Chondrocyte (in vitro differentiated cells): ENCODE data around the gene ADORA2A. TPM values are rescaled to one million over a fixed set of nuclear protein-coding genes. Genes with fewer than 3 reads are reported as not detected.

Experiments
- DNase-seq: peaks from one replicate; pipeline ENCODE4 v3.0.0; 2021; ENCODE audit warnings: mixed read lengths, low spot score
- H3K27ac Mint-ChIP-seq: one replicate; pipeline ENCODE4 v1.8.0; 2021; ENCODE audit warnings: mild to moderate bottlenecking, moderate library complexity, mixed read lengths; ENCODE audit not compliant: unreplicated experiment
- H3K27me3 Mint-ChIP-seq: 2 replicates; pipeline ENCODE4 v1.8.0; 2021; ENCODE audit warnings: low read depth, mixed read lengths
- H3K36me3 Mint-ChIP-seq: 2 replicates; pipeline ENCODE4 v1.8.0; 2021; ENCODE audit warnings: low read depth, mixed read lengths
- H3K4me1 Mint-ChIP-seq: 2 replicates; pipeline ENCODE4 v1.8.0; 2021; ENCODE audit warnings: low read depth, mild to moderate bottlenecking, mixed read lengths
- H3K4me3 Mint-ChIP-seq: one replicate; pipeline ENCODE4 v1.8.0; 2021; ENCODE audit warnings: mild to moderate bottlenecking, moderate library complexity, mixed read lengths; ENCODE audit not compliant: unreplicated experiment
- H3K9me3 Mint-ChIP-seq: 2 replicates; pipeline ENCODE4 v1.8.0; 2021; ENCODE audit warnings: low read depth, mixed read lengths
- total RNA-seq: library from RNA; stranded (reverse); gene quantifications from 3 replicates; pipeline ENCODE4 v1.2.1, GENCODE V29; 2021
- TF ChIP-seq, protein P1 (sequence below): fragments of 200-600 bp; sonication (generic); IDR thresholded peaks from 2 replicates; pipeline ENCODE4 v1.5.0; 2021; ENCODE audit warnings: antibody characterized with exemption, mild to moderate bottlenecking, moderate library complexity

The ADORA2A gene
- total RNA-seq, 1 donor from 2014 or later: 2.3 TPM

DNA sequence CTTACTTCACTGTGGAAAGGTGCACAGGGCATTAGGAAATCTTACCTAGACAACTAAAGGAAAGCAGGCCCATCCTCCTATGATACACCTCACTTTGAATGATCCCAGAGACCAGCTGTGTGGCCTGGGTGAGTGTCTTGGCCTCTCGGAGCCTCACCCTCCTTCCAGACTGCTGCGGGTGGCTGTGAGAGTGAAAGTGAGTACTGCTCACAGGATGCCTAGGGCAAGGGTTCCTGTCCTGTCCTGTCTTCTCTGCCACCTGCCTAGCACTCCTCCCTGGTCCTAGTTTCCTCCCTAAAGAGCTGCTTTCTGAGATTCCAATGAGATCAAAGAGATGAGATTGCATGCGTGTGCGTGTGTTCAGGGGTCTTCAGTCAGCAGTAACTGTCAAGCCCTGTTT is 19.5 kb upstream of the ADORA2A start:
- Mint-ChIP-seq H3K36me3 (peaks cover 8% of the 10 kb centered on the region), H3K4me3 (no peak overlapping the region), H3K27ac (no peak overlapping the region), H3K4me1 (peaks cover 53% of the 10 kb centered on the region), H3K9me3 (no peaks in the 10 kb centered on the region), H3K27me3 (no peaks in the 10 kb centered on the region)
- no peak for DNase-seq
- TF ChIP-seq, protein P1, sequence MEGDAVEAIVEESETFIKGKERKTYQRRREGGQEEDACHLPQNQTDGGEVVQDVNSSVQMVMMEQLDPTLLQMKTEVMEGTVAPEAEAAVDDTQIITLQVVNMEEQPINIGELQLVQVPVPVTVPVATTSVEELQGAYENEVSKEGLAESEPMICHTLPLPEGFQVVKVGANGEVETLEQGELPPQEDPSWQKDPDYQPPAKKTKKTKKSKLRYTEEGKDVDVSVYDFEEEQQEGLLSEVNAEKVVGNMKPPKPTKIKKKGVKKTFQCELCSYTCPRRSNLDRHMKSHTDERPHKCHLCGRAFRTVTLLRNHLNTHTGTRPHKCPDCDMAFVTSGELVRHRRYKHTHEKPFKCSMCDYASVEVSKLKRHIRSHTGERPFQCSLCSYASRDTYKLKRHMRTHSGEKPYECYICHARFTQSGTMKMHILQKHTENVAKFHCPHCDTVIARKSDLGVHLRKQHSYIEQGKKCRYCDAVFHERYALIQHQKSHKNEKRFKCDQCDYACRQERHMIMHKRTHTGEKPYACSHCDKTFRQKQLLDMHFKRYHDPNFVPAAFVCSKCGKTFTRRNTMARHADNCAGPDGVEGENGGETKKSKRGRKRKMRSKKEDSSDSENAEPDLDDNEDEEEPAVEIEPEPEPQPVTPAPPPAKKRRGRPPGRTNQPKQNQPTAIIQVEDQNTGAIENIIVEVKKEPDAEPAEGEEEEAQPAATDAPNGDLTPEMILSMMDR: no peak

DNA sequence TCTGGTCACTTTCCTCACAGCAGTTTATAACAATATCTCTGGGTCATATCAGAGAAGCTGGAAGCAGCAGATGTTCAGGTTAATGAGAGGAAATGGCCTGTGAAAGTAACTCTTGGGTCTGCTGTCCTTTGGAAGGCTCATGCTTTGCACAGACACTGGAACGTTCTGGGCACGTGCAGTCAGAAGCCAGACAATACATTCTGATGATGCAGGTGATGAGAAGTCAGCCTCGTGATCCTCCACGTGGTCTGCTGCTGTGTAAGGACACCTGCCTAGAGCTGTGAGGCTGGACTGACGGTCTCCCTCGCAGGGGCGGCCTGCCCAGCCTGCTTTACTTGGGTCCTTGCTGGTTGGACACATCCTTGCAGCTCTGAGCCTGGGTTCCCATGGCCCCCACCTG is 18.8 kb upstream of the ADORA2A start:
- Mint-ChIP-seq H3K4me3 (no peak overlapping the region), H3K27ac (no peak overlapping the region), H3K9me3 (no peaks in the 10 kb centered on the region), H3K4me1 (peaks cover 45% of the 10 kb centered on the region), H3K36me3 (peaks cover 7% of the 10 kb centered on the region), H3K27me3 (no peaks in the 10 kb centered on the region)
- no peak for DNase-seq
- TF ChIP-seq, protein P1: no peak

DNA sequence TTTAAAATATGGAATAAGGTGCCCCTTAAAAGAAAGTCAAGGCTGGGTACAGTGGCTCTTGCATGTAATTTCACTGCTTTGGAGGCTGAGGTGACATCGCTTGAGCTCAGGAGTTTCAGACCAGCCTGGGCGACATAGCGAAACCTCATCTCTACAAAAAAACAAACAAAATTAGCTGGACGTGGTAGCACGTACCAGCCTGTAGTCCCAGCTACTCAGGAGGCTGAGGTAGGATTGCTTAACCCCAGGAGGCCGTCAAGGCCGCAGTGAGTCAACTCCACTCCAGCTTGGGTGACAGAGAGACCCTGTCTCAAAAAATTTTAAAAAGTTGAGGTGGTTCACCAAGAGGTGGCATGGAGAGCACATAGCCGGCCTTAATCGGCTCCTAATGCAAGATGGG is 17.7 kb upstream of the ADORA2A start:
- DNase-seq: no peak
- H3K4me3 Mint-ChIP-seq: no peak overlapping the region
- H3K36me3 Mint-ChIP-seq: peaks cover 9% of the 10 kb centered on the region
- no peaks in the 10 kb centered on the region for H3K27me3 Mint-ChIP-seq
- H3K9me3 Mint-ChIP-seq: no peaks in the 10 kb centered on the region
- peak overlapping the region; percentile 11 for H3K27ac Mint-ChIP-seq
- TF ChIP-seq, protein P1: no peak
- H3K4me1 Mint-ChIP-seq: peaks cover 34% of the 10 kb centered on the region

DNA sequence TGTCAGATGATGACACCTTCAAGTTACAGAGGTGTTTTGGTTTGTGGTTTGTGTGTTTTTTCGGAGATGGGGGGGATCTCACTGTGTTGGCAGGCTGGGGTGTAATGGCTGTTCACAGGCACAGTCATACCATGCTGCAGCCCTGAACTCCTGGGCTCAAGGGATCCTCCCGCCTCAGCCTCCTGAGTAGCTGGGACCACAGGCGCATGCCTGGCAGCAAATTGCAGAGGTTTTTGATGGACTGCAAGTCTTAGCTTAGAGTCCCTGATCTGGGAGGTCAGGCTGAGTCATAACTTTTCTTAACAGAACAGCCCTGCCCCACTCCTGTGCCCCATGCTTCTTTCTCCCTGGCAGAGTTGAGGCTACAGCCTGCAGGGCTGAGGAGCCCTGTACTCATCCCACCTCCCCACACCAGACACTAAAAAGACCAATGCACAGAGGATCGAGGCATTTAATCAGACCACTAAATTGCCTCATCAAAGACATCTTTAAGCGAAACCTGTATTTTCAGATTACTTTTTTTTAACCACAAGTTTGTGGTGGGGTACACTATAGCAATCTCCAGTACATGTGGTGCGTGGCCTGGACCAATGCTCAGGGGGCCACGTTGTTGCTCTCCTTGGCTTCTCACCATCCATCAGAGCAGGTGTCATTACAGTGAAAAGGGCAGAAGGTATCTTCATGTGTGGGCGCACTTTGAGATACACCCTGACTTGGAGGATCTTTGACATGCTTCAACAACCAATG is 17.1 kb upstream of the ADORA2A start:
- no peaks in the 10 kb centered on the region for H3K9me3 Mint-ChIP-seq
- peak overlapping the region; percentile 11 for H3K27ac Mint-ChIP-seq
- H3K36me3 Mint-ChIP-seq: peaks cover 11% of the 10 kb centered on the region
- no peak overlapping the region for H3K4me3 Mint-ChIP-seq
- no peaks in the 10 kb centered on the region for H3K27me3 Mint-ChIP-seq
- DNase-seq: no peak
- TF ChIP-seq, protein P1: no peak
- peaks cover 34% of the 10 kb centered on the region for H3K4me1 Mint-ChIP-seq

DNA sequence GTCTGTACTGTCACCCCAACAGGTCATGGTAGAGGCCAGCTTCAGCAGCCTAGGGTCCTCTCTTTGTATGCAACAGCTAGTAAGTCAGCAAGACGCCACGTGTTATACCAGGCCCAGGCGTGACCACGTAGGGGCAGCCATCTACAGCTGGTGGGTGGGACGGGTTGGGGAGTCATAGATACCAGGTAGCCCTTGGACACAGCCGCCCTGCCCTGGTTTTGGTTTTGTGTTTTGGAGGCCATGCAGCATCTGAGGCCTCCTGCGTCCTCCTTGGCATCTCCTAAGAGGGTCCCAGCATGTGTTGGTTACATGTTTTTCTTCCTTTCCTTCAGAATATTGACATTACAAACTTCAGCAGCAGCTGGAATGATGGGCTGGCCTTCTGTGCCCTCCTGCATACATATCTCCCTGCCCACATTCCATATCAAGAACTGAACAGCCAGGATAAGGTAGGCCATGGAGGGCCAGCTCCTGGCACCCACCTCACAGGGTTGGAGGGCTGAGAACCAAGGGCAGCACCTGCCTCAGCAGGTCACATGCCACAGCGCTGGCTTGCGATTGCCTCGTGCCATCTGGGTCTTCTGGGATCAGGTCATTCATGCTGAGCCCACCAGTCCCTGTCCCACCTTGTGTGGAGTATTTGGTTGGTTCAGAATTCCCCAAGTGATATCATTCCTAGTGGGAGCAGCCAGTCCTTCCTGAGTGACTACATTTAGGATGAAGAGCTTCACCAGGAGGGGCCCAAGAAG is 16.0 kb upstream of the ADORA2A start:
- Mint-ChIP-seq H3K4me1 (peaks cover 33% of the 10 kb centered on the region), H3K9me3 (no peaks in the 10 kb centered on the region), H3K4me3 (no peak overlapping the region), H3K36me3 (peaks cover 12% of the 10 kb centered on the region), H3K27ac (no peak overlapping the region), H3K27me3 (no peaks in the 10 kb centered on the region)
- DNase-seq: no peak
- TF ChIP-seq, protein P1: no peak
